ELF-1 (cell line): ENCODE results near the gene HOXB6.

Source experiments
- DNase-seq: peaks from one replicate; pipeline ENCODE4 v3.0.0-alpha.2; 2016; ENCODE audit warnings: low read depth, low spot score

The HOXB6 gene

GRCh38 chr17:48634493-48635208, 29.9 kb upstream of the HOXB6 start:
- DNase-seq, result no peak

- peak; percentile 38 for DNase-seq
These were observed 28.5 kb upstream of the HOXB6 start for GRCh38 chr17:48633266-48633677.

GRCh38 chr17:48632579-48633265, 27.9 kb upstream of the HOXB6 start:
- DNase-seq, result peak; percentile 32

- peak; percentile 22 for DNase-seq
These were observed 27.1 kb upstream of the HOXB6 start for GRCh38 chr17:48631693-48632578.

- peak; percentile 31 for DNase-seq
These were observed 26.3 kb upstream of the HOXB6 start for GRCh38 chr17:48630925-48631692.

GRCh38 chr17:48630009-48630924, 25.5 kb upstream of the HOXB6 start:
- DNase-seq, result peak; percentile 0

GRCh38 chr17:48629411-48629759, 24.6 kb upstream of the HOXB6 start:
- DNase-seq, result peak; percentile 8

- DNase-seq, result peak; percentile 20
These were observed 24.0 kb upstream of the HOXB6 start for GRCh38 chr17:48628649-48629410.

- DNase-seq, result peak; percentile 16
These were observed 23.1 kb upstream of the HOXB6 start for GRCh38 chr17:48627623-48628521.

GRCh38 chr17:48627118-48627597, 22.4 kb upstream of the HOXB6 start:
- peak; percentile 4 for DNase-seq

- DNase-seq, result peak; percentile 56
These were observed 21.7 kb upstream of the HOXB6 start, which contains the start of gene HOXB9 for GRCh38 chr17:48626245-48627117. TSS of gene HOXB9 (minus strand) at chr17:48626358. CDS start at chr17:48626269, 89 bp downstream.

GRCh38 chr17:48625495-48626244, 20.9 kb upstream of the HOXB6 start:
- peak; percentile 85 for DNase-seq

GRCh38 chr17:48624544-48625494, 20.0 kb upstream of the HOXB6 start:
- peak; percentile 64 for DNase-seq

GRCh38 chr17:48624118-48624517, 19.3 kb upstream of the HOXB6 start:
- no peak for DNase-seq

GRCh38 chr17:48623583-48623982, 18.8 kb upstream of the HOXB6 start:
- no peak for DNase-seq
